ENCODE data around the gene HEMK1. TPM values are rescaled to one million over a fixed set of nuclear protein-coding genes. Genes with fewer than 3 reads are reported as not detected.

Gene HEMK1
- total and polyA plus RNA-seq, 2 donors (not counting 3 experiments of a cell fraction or from before 2014, with no cell fraction given): 14.2 to 15.2 TPM

GRCh38 chr3:50523279-50523811 is 46.0 kb upstream of the HEMK1 start:
- H3K27ac ChIP-seq (ENCODE audit: insufficient read depth, low read depth, low read length): no peak overlapping the region
- no peaks in the 10 kb centered on the region for H3K79me2 ChIP-seq (ENCODE audit: control insufficient read depth, insufficient read depth, low read length)
- H4K20me1 ChIP-seq (replicated peaks; ENCODE audit: control insufficient read depth, extremely low read depth, insufficient read depth, low read length): no peaks in the 10 kb centered on the region
- H3K4me1 ChIP-seq (ENCODE audit: control insufficient read depth, extremely low read depth, insufficient read depth, low read length): no peaks in the 10 kb centered on the region
- FAIRE-seq (no peak), DNase-seq (ENCODE audit: low read depth, low spot score) (no peak)
- no peak overlapping the region for H3K4me2 ChIP-seq (ENCODE audit: insufficient read depth, low read length)
- ChIA-PET CTCF (interaction anchor here (0.6 to 3.6 kb wide), 3 partner anchors 19 to 87 kb away, joined by 3 to 15 read pairs (median 3); no protein-coding TSS in a partner anchor), POLR2A (interaction anchor here (0.7 to 0.8 kb wide), 2 partner anchors 173 to 279 kb away, joined by 3 to 12 read pairs; partner anchors contain the start of genes CYB561D2 and NPRL2)
- intact Hi-C loops (cut with micrococcal nuclease): no loop called here
- H3K9ac ChIP-seq (replicated peaks; ENCODE audit: extremely low read depth, insufficient read depth, low read length): no peak overlapping the region
- no TSS peak for BruUV-seq (replicated peaks)
- dilution Hi-C loops (cut with MboI; ENCODE audit: extremely low pct_ligation_motif_present, low sequenced_read_pairs): no loop called here
- TF ChIP-seq MAX (IDR thresholded peaks at IDR 0.05; ENCODE audit: insufficient read depth, insufficient read length) (no peak), GATA2 (IDR thresholded peaks at IDR 0.05; ENCODE audit: insufficient read depth, insufficient read length, low read depth, low read length) (no peak), POLR2A (IDR thresholded peaks at IDR 0.05; ENCODE audit: low read depth, low read length) (no peak), EZH2 (IDR thresholded peaks at IDR 0.05; ENCODE audit: borderline replicate concordance, low read depth, low read length, severe bottlenecking) (no peak), MYC (IDR thresholded peaks at IDR 0.05; ENCODE audit: low read depth, low read length) (no peak), JUN (IDR thresholded peaks at IDR 0.05; ENCODE audit: borderline replicate concordance, insufficient read depth, insufficient read length, low read depth) (no peak), POLR2AphosphoS5 (IDR thresholded peaks at IDR 0.05; ENCODE audit: insufficient read depth, low read depth, low read length) (no peak), FOS (IDR thresholded peaks at IDR 0.05; ENCODE audit: borderline replicate concordance, insufficient read depth, low read length) (no peak)
- TF ChIP-seq, protein P1, sequence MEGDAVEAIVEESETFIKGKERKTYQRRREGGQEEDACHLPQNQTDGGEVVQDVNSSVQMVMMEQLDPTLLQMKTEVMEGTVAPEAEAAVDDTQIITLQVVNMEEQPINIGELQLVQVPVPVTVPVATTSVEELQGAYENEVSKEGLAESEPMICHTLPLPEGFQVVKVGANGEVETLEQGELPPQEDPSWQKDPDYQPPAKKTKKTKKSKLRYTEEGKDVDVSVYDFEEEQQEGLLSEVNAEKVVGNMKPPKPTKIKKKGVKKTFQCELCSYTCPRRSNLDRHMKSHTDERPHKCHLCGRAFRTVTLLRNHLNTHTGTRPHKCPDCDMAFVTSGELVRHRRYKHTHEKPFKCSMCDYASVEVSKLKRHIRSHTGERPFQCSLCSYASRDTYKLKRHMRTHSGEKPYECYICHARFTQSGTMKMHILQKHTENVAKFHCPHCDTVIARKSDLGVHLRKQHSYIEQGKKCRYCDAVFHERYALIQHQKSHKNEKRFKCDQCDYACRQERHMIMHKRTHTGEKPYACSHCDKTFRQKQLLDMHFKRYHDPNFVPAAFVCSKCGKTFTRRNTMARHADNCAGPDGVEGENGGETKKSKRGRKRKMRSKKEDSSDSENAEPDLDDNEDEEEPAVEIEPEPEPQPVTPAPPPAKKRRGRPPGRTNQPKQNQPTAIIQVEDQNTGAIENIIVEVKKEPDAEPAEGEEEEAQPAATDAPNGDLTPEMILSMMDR (IDR thresholded peaks at IDR 0.05; ENCODE audit: extremely low read depth in 1 of 2, insufficient read depth in 1 of 2, low read depth in 1 of 2, low read length in 2 of 2): no peak
- peaks cover 0 to 4% of the 10 kb centered on the region in 2 experiments for H3K27me3 ChIP-seq (ENCODE audit: control insufficient read depth in 2 of 2, insufficient read depth in 2 of 2, low read length in 2 of 2)
- H3K9me1 ChIP-seq (replicated peaks; ENCODE audit: control insufficient read depth, extremely low read depth, insufficient read depth, low read length): no peaks in the 10 kb centered on the region
- H3K9me3 ChIP-seq (replicated peaks; ENCODE audit: control insufficient read depth, insufficient read depth, low read length): no peaks in the 10 kb centered on the region
- H3K36me3 ChIP-seq (ENCODE audit: control insufficient read depth in 2 of 2, extremely low read depth in 1 of 2, insufficient read depth in 2 of 2, low read length in 2 of 2): no peaks in the 10 kb centered on the region
- H3K4me3 ChIP-seq (replicated peaks in 1 of 3; ENCODE audit: insufficient read depth in 1 of 3, low read depth in 1 of 3, low read length in 3 of 3): no peak overlapping the region
- no peak overlapping the region for H2AFZ ChIP-seq (ENCODE audit: low read depth, low read length)
